Adrenal gland (tissue), 5 donors: ENCODE data around the gene RPAP3.

Source experiments
- CTCF ChIP-seq, 6 experiments: fragments of 450-650 bp in 4 of 6; fragments of 200-600 bp in 2 of 6; sonication (generic) in 1 of 6; IDR thresholded peaks; 1 replicate in 5 of 6; 2 replicates in 1 of 6; pipeline versions ENCODE4 v1.5.1 to v1.8.0; 2016 to 2021; ENCODE audit warnings: antibody characterized with exemption in 6 of 6, mild to moderate bottlenecking in 2 of 6, moderate library complexity in 1 of 6
- POLR2A ChIP-seq, 2 donors: fragments of 450-650 bp; IDR thresholded peaks; one replicate each; pipeline ENCODE4 v1.6.1; 2017; ENCODE audit warnings: antibody characterized with exemption in 2 of 2, mild to moderate bottlenecking in 2 of 2, moderate library complexity in 1 of 2
- donor health status: DM: no; HTN: no; CAD: no.

- TF ChIP-seq CTCF (IDR thresholded peaks at IDR 0.05) (no peak), POLR2A (IDR thresholded peaks at IDR 0.05) (no peak)
Measured at GRCh38 chr12:47753021-47754001, 47.5 kb upstream of the RPAP3 start.
